ENCODE results near the gene AHNAK2.
"Not testable (repeated sequence)": the region's sequence is repeated elsewhere in the genome, so short reads cannot be mapped to it uniquely, and the experiment has no call there.

Gene AHNAK2

GRCh38 chr14:104927432-104927816, 50.8 kb downstream of the AHNAK2 start:
- no peak for DNase-seq (ENCODE audit: low spot score)

GRCh38 chr14:104926619-104927431, 51.3 kb downstream of the AHNAK2 start:
- no peak for DNase-seq (ENCODE audit: low spot score)

GRCh38 chr14:104925855-104926609, 52.1 kb downstream of the AHNAK2 start:
- no peak for DNase-seq (ENCODE audit: low spot score)

DNA sequence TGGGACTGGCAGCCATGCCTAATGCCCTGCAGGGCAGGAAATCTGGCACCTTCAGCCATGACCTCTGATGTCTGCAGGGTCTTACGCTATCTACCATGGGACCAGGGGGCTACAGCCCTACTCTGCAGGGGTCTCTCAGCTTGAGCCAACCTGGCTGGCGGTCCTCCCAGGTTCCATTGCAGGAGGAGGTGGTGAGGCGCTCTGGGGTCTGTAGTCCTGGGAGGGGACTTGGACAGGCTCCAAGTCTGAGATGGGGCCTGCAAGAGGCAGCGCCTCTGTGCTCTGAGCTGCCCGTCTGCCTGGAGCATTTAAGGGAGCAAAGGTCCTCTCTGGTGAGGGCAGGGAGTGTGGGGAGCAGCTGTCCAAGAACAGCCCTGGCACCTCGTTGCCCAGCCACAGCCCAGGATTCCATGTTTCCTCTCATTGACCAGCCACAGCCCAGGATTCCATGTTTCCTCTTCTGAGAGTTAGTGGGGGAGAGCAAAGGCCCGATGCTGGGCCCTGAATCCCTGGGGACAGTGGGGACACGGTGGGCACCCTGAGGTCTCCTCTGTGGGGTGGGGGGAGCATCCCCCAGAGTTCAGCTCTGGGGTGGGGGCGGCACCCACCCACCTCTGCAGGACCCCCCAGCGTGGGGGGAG, 52.8 kb downstream of the AHNAK2 start:
- no peak for DNase-seq (ENCODE audit: low spot score)

DNA sequence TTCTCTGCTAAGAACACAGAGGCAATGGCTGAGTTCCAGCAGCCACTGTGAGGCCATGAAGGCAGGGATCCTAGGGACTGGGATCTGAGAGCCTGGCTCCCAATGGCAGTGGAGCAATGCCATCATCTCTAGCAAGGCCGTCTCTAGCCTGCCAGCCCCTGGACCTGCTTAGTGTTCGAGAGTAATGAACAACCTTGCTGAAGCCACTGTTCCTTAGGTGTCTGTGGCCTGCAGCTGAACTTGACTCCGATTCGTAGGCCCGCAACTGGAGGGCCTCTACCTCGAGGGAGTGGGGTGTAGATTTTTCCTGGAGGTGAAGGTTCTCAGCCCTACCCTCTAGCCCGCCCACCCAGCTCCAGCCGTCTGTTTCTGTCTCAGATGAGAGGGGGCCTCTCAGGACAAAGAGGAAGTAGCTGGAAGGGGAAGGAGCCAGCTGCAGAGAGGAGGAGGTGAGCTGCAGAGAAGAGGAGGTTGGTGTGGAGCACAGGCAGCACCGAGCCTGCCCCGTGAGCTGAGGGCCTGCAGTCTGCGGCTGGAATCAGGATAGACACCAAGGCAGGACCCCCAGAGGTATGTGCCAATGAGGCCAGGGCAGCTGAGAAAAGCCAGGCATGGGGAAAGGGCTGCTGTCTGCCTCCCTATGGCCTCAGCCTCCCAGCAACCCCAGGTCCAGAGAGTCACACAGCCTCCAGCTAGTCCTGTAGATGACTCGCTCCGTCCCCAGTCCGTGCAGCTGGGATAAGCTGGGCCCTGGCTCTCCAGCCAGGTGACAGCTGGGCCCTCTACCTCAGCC, 53.6 kb downstream of the AHNAK2 start, which contains the start of gene PLD4:
Gene PLD4 (plus strand): TSS at position 459 of the 793 bp plus-strand sequence. CDS start 2,262 bp downstream, outside the sequence.
- DNase-seq (ENCODE audit: low spot score), result no peak

GRCh38 chr14:104923640-104924420, 54.3 kb downstream of the AHNAK2 start:
- DNase-seq (ENCODE audit: low spot score), result no peak

DNA sequence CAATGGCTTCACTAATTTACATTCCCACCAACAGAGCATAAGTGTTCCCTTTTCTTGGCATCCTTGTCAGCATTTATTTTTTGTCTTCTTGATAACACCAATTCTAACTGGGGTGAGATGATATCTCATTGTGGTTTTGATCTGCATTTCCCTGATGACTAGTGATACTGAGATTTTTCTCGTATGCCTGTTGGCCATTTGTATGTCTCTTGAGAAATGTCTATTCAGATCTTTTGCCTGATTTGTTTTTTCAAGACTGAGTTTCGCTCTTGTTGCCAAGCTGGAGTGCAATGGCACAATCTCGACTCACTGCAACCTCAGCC, 58.2 kb downstream of the AHNAK2 start:
- DNase-seq (ENCODE audit: low spot score), result no peak

DNA sequence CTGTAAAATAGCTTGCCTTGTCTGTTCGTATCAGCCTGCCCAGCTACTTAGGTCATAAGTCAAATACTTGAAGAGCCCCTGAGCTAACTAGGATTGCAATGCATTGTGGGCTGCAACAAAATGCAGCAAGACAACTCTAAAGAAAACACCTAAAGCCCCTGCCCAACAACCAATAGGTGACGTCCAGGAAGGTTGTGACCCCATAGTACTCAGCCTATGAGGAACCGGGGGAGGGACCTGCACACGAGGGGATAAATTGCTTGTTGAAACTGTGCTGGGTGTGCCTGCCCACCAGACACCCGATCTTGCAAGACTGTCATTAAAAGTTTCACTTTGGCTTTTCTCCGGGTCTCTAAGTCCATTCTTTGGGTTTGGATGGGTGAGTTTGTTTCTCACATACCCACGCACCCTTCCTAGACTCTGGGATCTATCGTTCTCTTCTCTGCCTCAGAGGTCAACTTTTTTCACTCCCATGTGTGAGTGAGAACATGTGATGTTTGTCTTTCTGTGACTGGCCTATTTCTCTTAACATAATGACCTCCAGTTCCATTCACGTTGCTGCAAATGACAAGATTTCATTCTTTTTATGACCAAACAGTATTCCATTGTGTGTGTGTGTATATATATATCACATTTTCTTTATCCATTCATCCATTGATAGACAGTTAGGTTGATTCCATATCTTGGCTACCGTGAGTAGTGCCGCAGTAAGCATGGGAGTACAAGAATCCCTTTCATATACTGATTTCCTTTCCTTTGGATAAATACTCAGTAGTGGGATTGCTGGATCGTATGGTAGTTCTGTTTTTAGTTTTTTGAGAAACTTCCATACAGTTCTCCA, 58.8 kb downstream of the AHNAK2 start:
- not testable (repeated sequence) for DNase-seq (ENCODE audit: low spot score)

GRCh38 chr14:104917993-104918392, 60.2 kb downstream of the AHNAK2 start:
- no peak for DNase-seq (ENCODE audit: low spot score)

DNA sequence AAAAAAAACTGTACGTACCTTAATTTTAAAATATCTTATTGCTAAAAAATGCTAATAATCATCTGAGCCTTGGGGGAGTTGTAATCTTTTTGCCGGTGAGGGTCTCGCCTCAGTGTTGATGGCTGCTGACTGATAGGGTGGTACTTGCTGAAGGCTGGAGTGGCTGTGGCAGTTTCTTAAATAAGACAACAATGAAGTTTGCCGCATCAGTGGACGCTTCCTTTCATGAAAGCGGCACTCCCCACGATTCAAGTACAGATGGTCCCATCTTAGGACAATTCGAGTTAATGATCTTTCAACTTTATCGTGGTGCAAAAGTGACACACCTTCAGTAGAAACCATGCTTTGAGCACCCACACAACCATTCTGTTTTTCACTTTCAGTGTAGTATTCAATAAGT, 61.1 kb downstream of the AHNAK2 start:
- DNase-seq (ENCODE audit: low spot score), result no peak

GRCh38 chr14:104913435-104913834, 64.7 kb downstream of the AHNAK2 start:
- no peak for DNase-seq (ENCODE audit: low spot score)

- no peak for DNase-seq (ENCODE audit: low spot score)
Observed at GRCh38 chr14:104912053-104912452, 66.1 kb downstream of the AHNAK2 start.

GRCh38 chr14:104908303-104908702, 69.9 kb downstream of the AHNAK2 start:
- DNase-seq (ENCODE audit: low spot score), result no peak

DNA sequence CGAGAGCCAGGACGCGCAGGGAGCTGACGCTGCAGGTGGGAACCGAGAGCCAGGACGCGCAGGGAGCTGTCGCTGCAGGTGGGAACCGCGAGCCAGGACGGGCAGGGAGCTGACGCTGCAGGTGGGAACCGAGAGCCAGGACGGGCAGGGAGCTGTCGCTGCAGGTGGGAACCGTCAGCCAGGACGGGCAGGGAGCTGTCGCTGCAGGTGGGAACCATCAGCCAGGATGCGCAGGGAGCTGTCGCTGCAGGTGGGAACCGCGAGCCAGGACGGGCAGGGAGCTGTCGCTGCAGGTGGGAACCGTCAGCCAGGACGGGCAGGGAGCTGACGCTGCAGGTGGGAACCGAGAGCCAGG, 72.6 kb downstream of the AHNAK2 start:
- not testable (repeated sequence) for DNase-seq (ENCODE audit: low spot score)

DNA sequence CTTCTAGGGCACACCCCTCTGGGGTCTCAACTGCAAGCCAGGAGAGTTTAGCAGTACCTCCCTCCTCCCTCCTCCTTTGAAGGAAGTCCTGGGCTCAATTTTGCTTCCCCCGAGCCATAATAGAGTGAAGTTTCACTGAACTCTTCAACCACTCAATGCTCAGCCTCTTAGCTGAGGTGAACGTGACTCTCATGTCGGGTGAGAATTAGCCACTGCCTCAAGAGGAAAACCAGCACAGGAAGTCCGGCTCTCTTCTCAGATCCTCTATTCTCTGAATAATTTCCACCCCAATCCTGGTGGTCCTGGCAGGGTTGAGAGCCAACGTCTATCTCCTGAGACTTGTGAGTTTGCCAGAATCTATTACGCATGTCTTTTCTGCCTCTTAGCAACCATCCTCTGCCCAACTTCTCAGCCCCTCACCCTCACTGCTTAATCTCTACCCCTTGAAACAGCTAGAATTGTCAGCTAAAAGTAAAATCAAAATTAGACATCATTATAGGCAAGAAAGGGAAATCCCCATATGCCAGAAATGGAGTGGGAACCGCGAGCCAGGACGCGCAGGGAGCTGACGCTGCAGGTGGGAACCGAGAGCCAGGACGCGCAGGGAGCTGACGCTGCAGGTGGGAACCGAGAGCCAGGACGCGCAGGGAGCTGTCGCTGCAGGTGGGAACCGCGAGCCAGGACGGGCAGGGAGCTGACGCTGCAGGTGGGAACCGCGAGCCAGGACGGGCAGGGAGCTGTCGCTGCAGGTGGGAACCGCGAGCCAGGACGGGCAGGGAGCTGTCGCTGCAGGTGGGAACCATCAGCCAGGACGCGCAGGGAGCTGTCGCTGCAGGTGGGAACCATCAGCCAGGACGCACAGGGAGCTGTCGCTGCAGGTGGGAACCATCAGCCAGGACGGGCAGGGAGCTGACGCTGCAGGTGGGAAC, 73.3 kb downstream of the AHNAK2 start:
- not testable (repeated sequence) for DNase-seq (ENCODE audit: low spot score)

- no peak for DNase-seq (ENCODE audit: low spot score)
Observed at GRCh38 chr14:104903990-104904389, 74.2 kb downstream of the AHNAK2 start.

DNA sequence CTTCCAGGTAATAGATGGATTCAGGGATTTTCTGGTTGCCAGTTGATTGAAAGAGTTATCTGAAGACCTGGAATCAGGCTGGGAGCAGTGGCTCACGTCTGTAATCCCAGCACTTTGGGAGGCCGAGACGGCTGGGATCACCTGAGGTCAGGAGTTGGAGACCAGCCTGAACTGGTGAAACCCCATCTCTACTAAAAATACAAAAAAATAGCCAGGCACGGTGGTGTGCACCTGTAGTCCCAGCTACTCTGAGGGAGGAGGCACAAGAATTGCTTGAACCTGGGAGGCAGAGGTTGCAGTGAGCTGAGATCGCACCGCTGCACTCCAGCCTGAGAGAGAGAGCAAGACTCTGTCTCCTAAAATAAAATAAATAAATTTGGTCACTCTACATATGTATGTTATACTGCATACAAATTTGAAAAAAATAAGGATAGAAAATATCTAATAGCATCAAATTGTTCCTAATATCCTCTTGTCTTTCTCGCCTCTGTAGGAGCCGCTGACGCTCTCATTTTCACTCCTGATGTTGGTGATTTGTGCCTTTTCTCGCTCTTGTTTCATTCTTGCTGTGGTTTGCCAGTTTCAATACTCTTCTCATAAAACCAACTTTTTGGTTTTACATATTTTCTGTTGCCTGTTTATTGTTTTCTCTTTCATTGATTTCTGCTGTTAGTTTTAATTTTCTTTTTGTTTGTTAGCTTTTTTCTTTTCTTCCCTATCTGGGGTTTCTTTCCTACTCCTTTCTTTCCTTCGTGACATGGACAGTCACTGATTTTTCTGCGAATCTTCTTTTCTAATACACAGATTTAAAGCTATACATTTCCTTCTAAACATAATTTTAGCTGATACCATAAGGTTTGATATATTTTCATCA, 77.3 kb downstream of the AHNAK2 start:
- DNase-seq (ENCODE audit: low spot score), result no peak

- no peak for DNase-seq (ENCODE audit: low spot score)
Observed at GRCh38 chr14:104899781-104900180, 78.4 kb downstream of the AHNAK2 start.
